Measurements from ENCODE around the gene EDIL3. TPM values are rescaled to one million over a fixed set of nuclear protein-coding genes. Genes with fewer than 3 reads are reported as not detected.
"Not testable (repeated sequence)": the region's sequence is repeated elsewhere in the genome, so short reads cannot be mapped to it uniquely, and the experiment has no call there.

The EDIL3 gene
- total RNA-seq, 4 donors from 2014 or later: 9.4 to 21.5 (median 17.5) TPM

DNA sequence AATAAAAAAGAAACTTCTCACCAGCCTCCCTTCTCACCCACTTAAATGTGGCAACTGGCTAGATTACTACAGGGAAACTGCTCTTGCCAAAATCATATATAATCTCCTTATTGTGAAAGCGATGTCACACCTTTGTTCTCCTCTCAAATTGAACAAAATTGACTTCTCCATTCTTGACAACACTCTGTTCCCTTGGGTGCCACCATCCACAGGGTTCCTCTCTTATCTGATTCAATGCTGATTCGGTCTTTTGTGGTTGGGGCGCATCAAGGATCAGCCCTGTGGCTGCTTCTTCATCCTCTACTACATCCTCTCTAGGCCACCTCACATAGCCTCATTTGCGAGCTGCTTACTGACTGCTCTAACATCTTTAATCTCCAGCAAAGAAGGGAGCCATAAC lies 86.1 kb downstream of the EDIL3 start:
- DNase-seq (ENCODE audit: low spot score in 2 of 2): no peak
- Histone ChIP-seq H3K27ac (no peak overlapping the region), H3K9me3 (no peaks in the 10 kb centered on the region), H3K27me3 (no peaks in the 10 kb centered on the region), H3K36me3 (no peaks in the 10 kb centered on the region), H3K4me3 (no peak overlapping the region), H3K4me1 (no peaks in the 10 kb centered on the region)
- TF ChIP-seq POLR2AphosphoS5 (IDR thresholded peaks at IDR 0.05): no peak
- TF ChIP-seq CTCF (IDR thresholded peaks at IDR 0.05): no peak
- TF ChIP-seq EP300 (IDR thresholded peaks at IDR 0.05): no peak
- TF ChIP-seq POLR2A (IDR thresholded peaks at IDR 0.05): no peak
- 90% methylated on average over 4 of the region's 4 CpGs for WGBS

DNA sequence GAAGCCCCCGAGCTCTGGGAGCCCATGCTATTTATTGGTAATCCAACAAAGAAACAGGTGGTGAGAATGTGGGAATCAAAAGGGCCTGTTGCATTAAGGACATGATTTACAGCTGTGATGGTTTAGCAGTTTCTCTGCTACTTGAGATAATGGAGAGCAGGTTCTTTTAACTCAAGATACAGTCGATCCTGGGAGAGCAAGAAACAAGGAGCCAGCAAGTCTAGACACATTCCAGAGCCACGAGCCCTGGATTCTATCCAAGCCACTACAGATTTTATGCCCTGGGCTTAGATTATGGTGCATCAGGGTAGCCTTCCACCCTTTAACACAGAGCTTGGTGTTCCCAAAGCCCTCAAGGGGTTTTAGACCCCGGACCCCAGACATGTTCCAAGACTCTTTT lies 87.0 kb downstream of the EDIL3 start:
- 44% methylated on average over 4 of the region's 4 CpGs for WGBS
- not testable (repeated sequence) for H3K36me3 ChIP-seq; DNase-seq (ENCODE audit: low spot score in 2 of 2); H3K4me1 ChIP-seq; H3K4me3 ChIP-seq; H3K9me3 ChIP-seq; H3K27ac ChIP-seq; H3K27me3 ChIP-seq

GRCh38 chr5:84292788-84293653 lies 91.7 kb downstream of the EDIL3 start:
- no peaks in the 10 kb centered on the region for H3K9me3 ChIP-seq
- no peaks in the 10 kb centered on the region for H3K4me1 ChIP-seq
- H3K36me3 ChIP-seq: no peaks in the 10 kb centered on the region
- 86% methylated on average over 14 of the region's 14 CpGs for WGBS
- H3K27ac ChIP-seq: no peak overlapping the region
- no peaks in the 10 kb centered on the region for H3K27me3 ChIP-seq
- H3K4me3 ChIP-seq: no peak overlapping the region
- TF ChIP-seq POLR2A (IDR thresholded peaks at IDR 0.05) (no peak), EP300 (IDR thresholded peaks at IDR 0.05) (no peak), CTCF (IDR thresholded peaks at IDR 0.05) (no peak), POLR2AphosphoS5 (IDR thresholded peaks at IDR 0.05) (no peak)
- no peak for DNase-seq (ENCODE audit: low spot score in 2 of 2)

GRCh38 chr5:84292000-84292642 lies 92.6 kb downstream of the EDIL3 start:
- Histone ChIP-seq H3K36me3 (no peaks in the 10 kb centered on the region), H3K4me1 (no peaks in the 10 kb centered on the region), H3K27ac (no peak overlapping the region), H3K27me3 (no peaks in the 10 kb centered on the region), H3K9me3 (no peaks in the 10 kb centered on the region), H3K4me3 (no peak overlapping the region)
- no peak for DNase-seq (ENCODE audit: low spot score in 2 of 2)
- TF ChIP-seq POLR2AphosphoS5 (IDR thresholded peaks at IDR 0.05) (no peak), EP300 (IDR thresholded peaks at IDR 0.05) (no peak), CTCF (IDR thresholded peaks at IDR 0.05) (no peak), POLR2A (IDR thresholded peaks at IDR 0.05) (no peak)
- whole genome bisulfite sequencing: 82% methylated on average over 1 of the region's 1 CpG

- H3K9me3 ChIP-seq: no peaks in the 10 kb centered on the region
- H3K36me3 ChIP-seq: no peaks in the 10 kb centered on the region
- no peaks in the 10 kb centered on the region for H3K4me1 ChIP-seq
- H3K27me3 ChIP-seq: no peaks in the 10 kb centered on the region
- 93% methylated on average over 2 of the region's 2 CpGs for WGBS
- H3K27ac ChIP-seq: no peak overlapping the region
- TF ChIP-seq EP300 (IDR thresholded peaks at IDR 0.05) (no peak), CTCF (IDR thresholded peaks at IDR 0.05) (no peak), POLR2AphosphoS5 (IDR thresholded peaks at IDR 0.05) (no peak)
- H3K4me3 ChIP-seq: no peak overlapping the region
- DNase-seq (ENCODE audit: low spot score in 2 of 2): no peak
Observed at GRCh38 chr5:84290673-84291072, 94.0 kb downstream of the EDIL3 start.

Measured in suprapubic skin (tissue), 4 donors.